ENCODE results near the gene DAZ1. TPM values are rescaled to one million over a fixed set of nuclear protein-coding genes. Genes with fewer than 3 reads are reported as not detected.

The DAZ1 gene
- total RNA-seq, 1 donor from 2014 or later: not detected

Other genes starting within 250 kb of the DAZ1 start
- not detected in 2 replicates for gene BPY2, start 214.7 kb downstream of the DAZ1 start, total RNA-seq
- not detected in 2 replicates for gene DAZ2, start 20.5 kb upstream of the DAZ1 start, total RNA-seq